SJCRH30 (cell line): ENCODE measurements around the gene HS6ST3. TPM values are rescaled to one million over a fixed set of nuclear protein-coding genes. Genes with fewer than 3 reads are reported as not detected.

Source experiments
- DNase-seq, 2 experiments: peaks; one replicate each; pipeline ENCODE4 v3.0.0-alpha.2; 2015 to 2020
- H3K27ac ChIP-seq: fragments of 250-450 bp; sonication (Bioruptor Pico); 2 replicates; pipeline ENCODE4 v1.5.1; 2020; ENCODE audit warnings: mild to moderate bottlenecking, moderate library complexity
- H3K27me3 ChIP-seq: fragments of 250-450 bp; sonication (Bioruptor Pico); 2 replicates; pipeline ENCODE4 v1.5.1; 2020; ENCODE audit warnings: mild to moderate bottlenecking, moderate library complexity
- H3K36me3 ChIP-seq: fragments of 250-450 bp; sonication (Bioruptor Pico); 2 replicates; pipeline ENCODE4 v1.5.1; 2020; ENCODE audit warnings: mild to moderate bottlenecking, moderate library complexity
- H3K4me1 ChIP-seq: fragments of 250-450 bp; sonication (Bioruptor Pico); 2 replicates; pipeline ENCODE4 v1.5.1; 2020; ENCODE audit warnings: mild to moderate bottlenecking, moderate library complexity
- H3K4me3 ChIP-seq: fragments of 250-450 bp; sonication (Bioruptor Pico); 2 replicates; pipeline ENCODE4 v1.5.1; 2020; ENCODE audit warnings: mild to moderate bottlenecking, moderate library complexity
- H3K9me3 ChIP-seq: fragments of 250-450 bp; sonication (Bioruptor Pico); replicated peaks from 2 replicates; pipeline ENCODE4 v1.5.1; 2020; ENCODE audit warnings: mild to moderate bottlenecking, moderate library complexity
- total RNA-seq: library from RNA; depleted of rRNA; stranded (reverse); fragments of >200 nt; shearing (Covaris generic); gene quantifications from 2 replicates; pipeline ENCODE4 v1.2.3, GENCODE V29; 2014

Gene HS6ST3
- total RNA-seq, 1 experiment from 2014 or later: 0.02 TPM

GRCh38 chr13:96381681-96382080 lies 291.8 kb downstream of the HS6ST3 start:
- DNase-seq: no peak
- H3K4me1 ChIP-seq: no peaks in the 10 kb centered on the region
- no peaks in the 10 kb centered on the region for H3K9me3 ChIP-seq
- no peak overlapping the region for H3K4me3 ChIP-seq
- no peaks in the 10 kb centered on the region for H3K36me3 ChIP-seq
- H3K27me3 ChIP-seq: no peaks in the 10 kb centered on the region
- no peak overlapping the region for H3K27ac ChIP-seq

- no peak for DNase-seq
- no peaks in the 10 kb centered on the region for H3K36me3 ChIP-seq
- H3K27ac ChIP-seq: no peak overlapping the region
Measured at GRCh38 chr13:96388598-96388997, 298.7 kb downstream of the HS6ST3 start.

DNA sequence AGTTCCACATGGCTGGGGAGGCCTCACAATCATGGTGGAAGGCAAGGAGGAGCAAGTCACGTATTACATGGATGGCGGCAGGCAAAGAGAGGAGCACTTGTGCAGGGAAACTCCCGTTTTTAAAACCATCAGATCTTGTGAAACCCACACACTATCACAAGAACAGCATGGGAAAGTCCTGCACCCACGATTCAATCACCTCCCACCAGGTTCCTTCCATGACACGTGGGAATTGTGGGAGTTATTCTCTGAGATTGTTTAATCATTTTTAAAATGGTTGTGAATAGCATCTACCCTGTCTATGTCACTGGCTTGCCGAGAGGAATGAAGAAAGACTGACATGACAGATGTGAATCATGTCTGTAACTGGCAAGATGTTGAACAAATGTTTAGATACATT lies 301.7 kb downstream of the HS6ST3 start:
- H3K27ac ChIP-seq: no peak overlapping the region
- H3K9me3 ChIP-seq: no peaks in the 10 kb centered on the region
- H3K27me3 ChIP-seq: no peaks in the 10 kb centered on the region
- no peaks in the 10 kb centered on the region for H3K36me3 ChIP-seq
- no peak for DNase-seq
- H3K4me3 ChIP-seq: no peak overlapping the region
- H3K4me1 ChIP-seq: no peaks in the 10 kb centered on the region

More at GRCh38 chr13:96388598-96388997, 298.7 kb downstream of the HS6ST3 start:
- H3K9me3 ChIP-seq: no peaks in the 10 kb centered on the region
- no peaks in the 10 kb centered on the region for H3K4me1 ChIP-seq
- no peak overlapping the region for H3K4me3 ChIP-seq
- H3K27me3 ChIP-seq: no peaks in the 10 kb centered on the region

DNA sequence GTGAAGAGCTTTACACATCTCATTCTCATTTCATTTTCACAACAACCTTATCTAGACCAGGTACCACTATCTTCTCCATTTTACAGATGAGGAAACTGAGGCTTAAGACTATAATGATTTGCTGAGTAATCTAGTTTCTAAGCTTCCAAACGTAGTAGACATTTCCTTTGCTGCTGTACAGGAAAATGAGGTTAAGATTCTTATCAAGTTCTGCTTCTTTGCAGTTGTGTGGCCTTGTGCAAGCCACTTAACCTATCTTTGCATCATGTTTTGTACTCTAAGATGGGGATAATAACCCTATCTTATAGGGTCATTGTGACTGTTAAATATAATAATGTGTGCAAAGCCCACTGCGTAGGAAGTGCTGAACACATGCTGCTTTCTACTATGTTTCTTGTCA lies 307.9 kb downstream of the HS6ST3 start:
- Histone ChIP-seq H3K36me3 (no peaks in the 10 kb centered on the region), H3K27ac (no peak overlapping the region), H3K27me3 (no peaks in the 10 kb centered on the region), H3K4me1 (no peaks in the 10 kb centered on the region), H3K9me3 (no peaks in the 10 kb centered on the region), H3K4me3 (no peak overlapping the region)
- no peak for DNase-seq

GRCh38 chr13:96398486-96398885 lies 308.6 kb downstream of the HS6ST3 start:
- no peaks in the 10 kb centered on the region for H3K27me3 ChIP-seq
- DNase-seq: no peak
- H3K4me1 ChIP-seq: no peaks in the 10 kb centered on the region
- no peak overlapping the region for H3K4me3 ChIP-seq
- H3K9me3 ChIP-seq: no peaks in the 10 kb centered on the region
- no peak overlapping the region for H3K27ac ChIP-seq
- no peaks in the 10 kb centered on the region for H3K36me3 ChIP-seq

- Histone ChIP-seq H3K27me3 (no peaks in the 10 kb centered on the region), H3K4me1 (no peaks in the 10 kb centered on the region), H3K36me3 (no peaks in the 10 kb centered on the region), H3K4me3 (no peak overlapping the region), H3K9me3 (no peaks in the 10 kb centered on the region), H3K27ac (no peak overlapping the region)
- DNase-seq: no peak
Measured at GRCh38 chr13:96403241-96403640, 313.3 kb downstream of the HS6ST3 start.

- H3K27me3 ChIP-seq: no peaks in the 10 kb centered on the region
- no peaks in the 10 kb centered on the region for H3K4me1 ChIP-seq
- H3K36me3 ChIP-seq: no peaks in the 10 kb centered on the region
- no peak for DNase-seq
- H3K27ac ChIP-seq: no peak overlapping the region
- no peaks in the 10 kb centered on the region for H3K9me3 ChIP-seq
- no peak overlapping the region for H3K4me3 ChIP-seq
Measured at GRCh38 chr13:96403651-96404050, 313.7 kb downstream of the HS6ST3 start.

GRCh38 chr13:96415831-96416385 lies 326.0 kb downstream of the HS6ST3 start:
- no peak for DNase-seq
- no peaks in the 10 kb centered on the region for H3K36me3 ChIP-seq
- no peaks in the 10 kb centered on the region for H3K27me3 ChIP-seq
- H3K9me3 ChIP-seq: no peaks in the 10 kb centered on the region
- H3K27ac ChIP-seq: no peak overlapping the region
- H3K4me3 ChIP-seq: no peak overlapping the region
- H3K4me1 ChIP-seq: no peaks in the 10 kb centered on the region

- no peaks in the 10 kb centered on the region for H3K9me3 ChIP-seq
- no peaks in the 10 kb centered on the region for H3K27me3 ChIP-seq
- H3K4me3 ChIP-seq: no peak overlapping the region
- H3K4me1 ChIP-seq: no peaks in the 10 kb centered on the region
- H3K27ac ChIP-seq: no peak overlapping the region
- DNase-seq: no peak
- H3K36me3 ChIP-seq: no peaks in the 10 kb centered on the region
Measured at GRCh38 chr13:96417939-96418685, 328.2 kb downstream of the HS6ST3 start.

GRCh38 chr13:96421314-96421713 lies 331.4 kb downstream of the HS6ST3 start:
- H3K27me3 ChIP-seq: 0 out of 2 replicates have a peak, but pooled peaks cover 3% of the 10 kb centered on the region
- H3K4me3 ChIP-seq: no peak overlapping the region
- no peak overlapping the region for H3K27ac ChIP-seq
- no peaks in the 10 kb centered on the region for H3K4me1 ChIP-seq
- no peaks in the 10 kb centered on the region for H3K36me3 ChIP-seq
- no peak for DNase-seq
- no peaks in the 10 kb centered on the region for H3K9me3 ChIP-seq

- H3K4me1 ChIP-seq: no peaks in the 10 kb centered on the region
- no peak for DNase-seq
- no peak overlapping the region for H3K27ac ChIP-seq
- 0 out of 2 replicates have a peak, but pooled peaks cover 3% of the 10 kb centered on the region for H3K27me3 ChIP-seq
- no peaks in the 10 kb centered on the region for H3K9me3 ChIP-seq
- H3K36me3 ChIP-seq: no peaks in the 10 kb centered on the region
- H3K4me3 ChIP-seq: no peak overlapping the region
Measured at GRCh38 chr13:96422002-96422401, 332.1 kb downstream of the HS6ST3 start.

- DNase-seq: no peak
- no peak overlapping the region for H3K27ac ChIP-seq
- H3K4me3 ChIP-seq: no peak overlapping the region
- no peaks in the 10 kb centered on the region for H3K9me3 ChIP-seq
- no peaks in the 10 kb centered on the region for H3K4me1 ChIP-seq
- 0 out of 2 replicates have a peak, but pooled peaks cover 3% of the 10 kb centered on the region for H3K27me3 ChIP-seq
- no peaks in the 10 kb centered on the region for H3K36me3 ChIP-seq
Measured at GRCh38 chr13:96426167-96426566, 336.3 kb downstream of the HS6ST3 start.

GRCh38 chr13:96428911-96429310 lies 339.0 kb downstream of the HS6ST3 start:
- no peak for DNase-seq
- Histone ChIP-seq H3K4me1 (no peaks in the 10 kb centered on the region), H3K27ac (no peak overlapping the region), H3K27me3 (0 out of 2 replicates have a peak, but pooled peaks cover 3% of the 10 kb centered on the region), H3K4me3 (no peak overlapping the region), H3K36me3 (no peaks in the 10 kb centered on the region), H3K9me3 (no peaks in the 10 kb centered on the region)

DNA sequence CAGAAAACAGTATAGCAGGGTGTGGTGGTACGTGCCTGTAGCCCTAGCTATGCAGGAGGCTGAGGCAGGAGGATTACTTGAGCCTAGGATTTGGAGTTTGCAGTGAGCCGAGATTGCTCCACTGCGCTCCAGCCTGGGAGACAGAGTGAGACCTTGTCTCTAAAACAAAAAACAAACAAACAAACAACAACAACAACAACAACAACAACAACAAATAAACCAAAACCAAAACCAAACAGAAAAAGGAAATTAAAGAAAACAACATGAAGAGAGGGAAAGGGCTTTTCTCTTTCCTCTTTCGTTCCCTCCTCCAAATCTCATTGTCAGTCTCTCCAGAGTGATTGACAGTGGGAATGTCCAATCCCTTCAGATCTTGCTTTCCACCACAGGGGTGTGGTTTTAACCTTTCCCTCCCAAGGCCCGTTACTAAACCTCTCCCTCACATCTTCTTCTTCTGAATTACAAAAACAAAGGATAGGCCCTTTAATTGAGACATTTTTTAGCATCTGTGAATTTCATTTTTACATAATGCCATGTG lies 341.2 kb downstream of the HS6ST3 start:
- Histone ChIP-seq H3K36me3 (no peaks in the 10 kb centered on the region), H3K4me1 (no peaks in the 10 kb centered on the region), H3K27me3 (0 out of 2 replicates have a peak, but pooled peaks cover 2% of the 10 kb centered on the region), H3K4me3 (no peak overlapping the region), H3K9me3 (no peaks in the 10 kb centered on the region), H3K27ac (no peak overlapping the region)
- no peak for DNase-seq

DNA sequence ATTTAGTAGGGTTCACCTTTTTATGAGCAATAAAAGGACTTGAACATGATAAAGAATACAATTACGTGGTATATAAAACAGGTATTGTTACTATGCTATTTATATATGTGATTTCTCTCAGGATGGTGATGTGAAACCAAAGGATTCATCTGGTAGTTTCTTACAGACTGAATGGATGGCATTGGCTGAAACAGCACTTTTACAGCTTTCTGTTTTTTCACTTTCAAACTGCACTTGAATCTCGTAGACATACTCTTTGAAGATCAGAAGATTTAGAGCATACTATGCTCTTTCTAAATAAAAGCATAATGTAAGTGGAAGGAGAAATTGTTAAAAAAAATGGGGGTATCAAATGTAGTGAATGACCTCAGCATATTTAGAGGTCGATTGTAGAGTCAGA lies 354.8 kb downstream of the HS6ST3 start:
- Histone ChIP-seq H3K36me3 (no peaks in the 10 kb centered on the region), H3K4me3 (no peak overlapping the region), H3K9me3 (no peaks in the 10 kb centered on the region), H3K27ac (no peak overlapping the region), H3K4me1 (no peaks in the 10 kb centered on the region), H3K27me3 (no peaks in the 10 kb centered on the region)
- no peak for DNase-seq
